K562 (cell line): ENCODE measurements around the gene HAAO. TPM values are rescaled to one million over a fixed set of nuclear protein-coding genes. Genes with fewer than 3 reads are reported as not detected.
A peak's percentile ranks its signal among the peaks of the same experiment; 100 is the strongest.

Source experiments
- ATAC-seq: fragments of 200-7000 bp; cut with Tn5 transposase; 3 replicates; pipeline ENCODE4 v1.9.1; 2020; ENCODE audit warnings: moderate library complexity
- BruUV-seq: library from RNA; stranded (reverse); fragments of 400-500 nt; replicated peaks from 2 replicates; lab custom pipeline; 2021; lab: Mats Ljungman, UMichigan
- CTCF ChIA-PET: fragments of 300-600 bp; formaldehyde crosslinking; extraction: SDS; loops from one replicate; lab custom pipeline; 2021; ENCODE audit warnings: low intra/inter-chr PET ratio; lab: Yijun Ruan, JAX
- POLR2A ChIA-PET: fragments of 300-600, 350-650 bp; sonication (Branson Sonifier 250); formaldehyde crosslinking; extraction: SDS; loops from one replicate; lab custom pipeline; 2021; ENCODE audit warnings: antibody characterized with exemption, inconsistent platforms; lab: Yijun Ruan, JAX
- DNase-seq, 4 experiments: peaks; one replicate each; pipeline versions ENCODE4 v3.0.0 to v3.0.0-alpha.2; 2011 to 2018; ENCODE audit warnings: low spot score in 3 of 4, mixed read lengths in 3 of 4; ENCODE audit errors: extremely low read depth in 1 of 4
- FAIRE-seq: peaks from 2 replicates; lab custom pipeline; 2011; peaks lifted over from hg19 to GRCh38; lab: Jason Lieb, UNC
- H2AFZ ChIP-seq: 2 replicates; pipeline ENCODE4 v1.6.0; 2011; ENCODE audit warnings: low read depth, low read length, control low read depth, inconsistent platforms
- H3K27ac ChIP-seq: fragments of 200-600 bp; 3 replicates; pipeline ENCODE4 v1.8.0; 2011; ENCODE audit warnings: low read depth, mild to moderate bottlenecking, control low read depth, inconsistent platforms, low read length, moderate library complexity, mixed read lengths; ENCODE audit errors: extremely low read depth
- H3K27me3 ChIP-seq, 2 experiments: fragments of 300-600 bp in 1 of 2; 2 replicates in 1 of 2; 3 replicates in 1 of 2; pipeline versions ENCODE4 v1.6.0 to v1.8.0; 2011; ENCODE audit warnings: inconsistent platforms in 2 of 2, low read length in 2 of 2, mild to moderate bottlenecking in 1 of 2, mixed read lengths in 1 of 2, moderate library complexity in 1 of 2; ENCODE audit not compliant: control insufficient read depth in 2 of 2, insufficient read depth in 2 of 2
- H3K36me3 ChIP-seq: fragments of 300-600 bp; 3 replicates; pipeline ENCODE4 v1.8.0; 2011; ENCODE audit warnings: mild to moderate bottlenecking, low read length, inconsistent platforms; ENCODE audit not compliant: control insufficient read depth, insufficient read depth
- H3K4me1 ChIP-seq, 2 experiments: fragments of 200-600 bp in 1 of 2; replicated peaks in 1 of 2; 2 replicates in 1 of 2; 3 replicates in 1 of 2; pipeline versions ENCODE4 v1.5.1 to v1.8.0; 2011; ENCODE audit warnings: inconsistent platforms in 2 of 2, low read length in 2 of 2, mild to moderate bottlenecking in 1 of 2, mixed read lengths in 1 of 2, moderate library complexity in 1 of 2; ENCODE audit not compliant: control insufficient read depth in 2 of 2, insufficient read depth in 2 of 2
- H3K4me2 ChIP-seq: 2 replicates; pipeline ENCODE4 v1.6.1; 2011; ENCODE audit warnings: low read length, control low read depth, inconsistent platforms, mixed read lengths; ENCODE audit not compliant: insufficient read depth
- H3K4me3 ChIP-seq: fragments of 200-600 bp; sonication (generic), shearing (Covaris generic); 2 replicates; pipeline ENCODE4 v1.5.1; 2016; ENCODE audit warnings: control low read depth, inconsistent platforms
- H3K79me2 ChIP-seq: fragments of 200-600 bp; 3 replicates; pipeline ENCODE4 v1.8.0; 2011; ENCODE audit warnings: low read length, inconsistent platforms; ENCODE audit not compliant: control insufficient read depth, insufficient read depth
- H3K9ac ChIP-seq, 2 experiments: 2 replicates each; pipeline versions ENCODE4 v1.6.0 to v1.6.1; 2011; ENCODE audit warnings: low read depth in 2 of 2, low read length in 2 of 2, control low read depth in 1 of 2, inconsistent platforms in 1 of 2, mild to moderate bottlenecking in 1 of 2, mixed read lengths in 1 of 2; ENCODE audit not compliant: insufficient read depth in 1 of 2
- H3K9me1 ChIP-seq: one replicate; pipeline ENCODE4 v1.6.0; 2011; ENCODE audit warnings: inconsistent platforms, mild to moderate bottlenecking, low read length, moderate library complexity; ENCODE audit not compliant: control insufficient read depth, insufficient read depth
- H3K9me3 ChIP-seq: replicated peaks from 2 replicates; pipeline ENCODE4 v1.5.1; 2011; ENCODE audit warnings: low read depth, low read length, inconsistent platforms; ENCODE audit not compliant: control insufficient read depth, insufficient read depth
- H4K20me1 ChIP-seq: replicated peaks from 2 replicates; pipeline ENCODE4 v1.6.1; 2011; ENCODE audit warnings: low read length, inconsistent platforms, mixed read lengths; ENCODE audit not compliant: control insufficient read depth, insufficient read depth
- BCOR ChIP-seq: fragments of 450-650 bp; IDR thresholded peaks from 2 replicates; pipeline ENCODE4 v1.6.1; 2016
- KDM1A ChIP-seq, 2 experiments: fragments of 450-650 bp; IDR thresholded peaks; 2 replicates each; pipeline ENCODE4 v1.6.1; 2016; ENCODE audit warnings: mild to moderate bottlenecking in 2 of 2
- PRPF4 ChIP-seq: fragments of 200-400 bp; formaldehyde crosslinking; IDR thresholded peaks from one replicate; pipeline ENCODE4 v1.6.1; 2017; ENCODE audit warnings: low read length, low read depth, mild to moderate bottlenecking; ENCODE audit not compliant: insufficient read depth, poor library complexity, severe bottlenecking
- RBM25 ChIP-seq: fragments of 200-400 bp; formaldehyde crosslinking; IDR thresholded peaks from 2 replicates; pipeline ENCODE4 v1.6.1; 2018; ENCODE audit warnings: low read length, low read depth, moderate library complexity; ENCODE audit not compliant: severe bottlenecking
- RCOR1 ChIP-seq, 2 experiments: IDR thresholded peaks; 2 replicates each; pipeline ENCODE4 v1.6.1; 2012; ENCODE audit warnings: low read depth in 2 of 2, low read length in 2 of 2, borderline replicate concordance in 1 of 2, improper control_type of control experiment in 1 of 2
- RFX5 ChIP-seq: IDR thresholded peaks from 2 replicates; pipeline ENCODE4 v1.6.1; 2011; ENCODE audit warnings: low read depth, mild to moderate bottlenecking, improper control_type of control experiment, low read length
- SMARCA5 ChIP-seq: fragments of 450-650 bp; IDR thresholded peaks from 2 replicates; pipeline ENCODE4 v1.6.1; 2016
- ZFP36 ChIP-seq: fragments of 150-350 bp; IDR thresholded peaks from 2 replicates; pipeline ENCODE4 v1.6.1; 2018; ENCODE audit warnings: low read length, low read depth; ENCODE audit not compliant: partially characterized antibody
- ZNF143 ChIP-seq: sonication (generic); formaldehyde crosslinking; IDR thresholded peaks from 2 replicates; pipeline ENCODE4 v1.9.0; 2022; ENCODE audit warnings: mild to moderate bottlenecking, missing genetic modification reagents
- ZNF146 ChIP-seq: IDR thresholded peaks from one replicate; pipeline ENCODE4 v1.6.1; 2018; ENCODE audit warnings: missing compliant biosample characterization; ENCODE audit not compliant: unreplicated experiment
- ZNF436 ChIP-seq: fragments of 250-450, 450-650 bp; sonication (Bioruptor Pico); formaldehyde crosslinking; IDR thresholded peaks from 2 replicates; pipeline ENCODE4 v1.7.0; 2020; ENCODE audit warnings: mild to moderate bottlenecking
- WGBS: fragments of 100-300 bp; shearing (Covaris generic); methylation state at CpG from one replicate; pipeline ENCODE4 v1.1.6; 2016; ENCODE audit warnings: low coverage, mixed read lengths; ENCODE audit not compliant: insufficient coverage; ENCODE audit errors: missing lambda C conversion rate; 5-methylcytosine and 5-hydroxymethylcytosine counted together
- in situ Hi-C: fragments of 300-500 bp; cut with MboI; formaldehyde crosslinking; loops from 4 replicates; pipeline ENCODE4 v1.15.0; 2018; ENCODE audit warnings: inconsistent platforms, mixed read lengths
- intact Hi-C: fragments of 100-400 bp; cut with micrococcal nuclease; formaldehyde crosslinking; loops from 2 replicates; pipeline ENCODE4 v1.14.2; 2022
- polyA plus RNA-seq, 8 experiments: library from polyadenylated mRNA; depleted of rRNA in 4 of 8; stranded (reverse) in 5 of 8; unstranded in 3 of 8; fragments of >200 nt; fragmentation: Nextera tagmentation in 2 of 8; fragmentation: Illumina TruSeq in 1 of 8; extraction: Ambion mirVana in 2 of 8; extraction: Trizol in 1 of 8; gene quantifications; 2 replicates each; pipeline versions ENCODE4 v1.2.1 to v1.2.3, GENCODE V29; 2011 to 2014; ENCODE audit warnings: inconsistent platforms in 1 of 8, missing spikeins in 1 of 8
- total RNA-seq, 7 experiments: library from RNA; depleted of rRNA in 6 of 7; stranded (reverse); fragments of >200 nt in 6 of 7; fragmentation: Illumina TruSeq in 2 of 7; extraction: Trizol in 2 of 7; gene quantifications; 2 replicates each; pipeline versions ENCODE4 v1.2.1 to v1.2.3, GENCODE V29; 2011 to 2021; ENCODE audit warnings: low replicate concordance in 1 of 7
- TF ChIP-seq, protein P1 (sequence below): fragments of 250-450 bp; sonication (Bioruptor Pico); IDR thresholded peaks from 2 replicates; pipeline ENCODE4 v1.5.0; 2021

Gene HAAO
- total and polyA plus RNA-seq, 9 of the 15 experiments (the other 6 are each of a cell fraction or from before 2014, with no cell fraction given), result not detected

DNA sequence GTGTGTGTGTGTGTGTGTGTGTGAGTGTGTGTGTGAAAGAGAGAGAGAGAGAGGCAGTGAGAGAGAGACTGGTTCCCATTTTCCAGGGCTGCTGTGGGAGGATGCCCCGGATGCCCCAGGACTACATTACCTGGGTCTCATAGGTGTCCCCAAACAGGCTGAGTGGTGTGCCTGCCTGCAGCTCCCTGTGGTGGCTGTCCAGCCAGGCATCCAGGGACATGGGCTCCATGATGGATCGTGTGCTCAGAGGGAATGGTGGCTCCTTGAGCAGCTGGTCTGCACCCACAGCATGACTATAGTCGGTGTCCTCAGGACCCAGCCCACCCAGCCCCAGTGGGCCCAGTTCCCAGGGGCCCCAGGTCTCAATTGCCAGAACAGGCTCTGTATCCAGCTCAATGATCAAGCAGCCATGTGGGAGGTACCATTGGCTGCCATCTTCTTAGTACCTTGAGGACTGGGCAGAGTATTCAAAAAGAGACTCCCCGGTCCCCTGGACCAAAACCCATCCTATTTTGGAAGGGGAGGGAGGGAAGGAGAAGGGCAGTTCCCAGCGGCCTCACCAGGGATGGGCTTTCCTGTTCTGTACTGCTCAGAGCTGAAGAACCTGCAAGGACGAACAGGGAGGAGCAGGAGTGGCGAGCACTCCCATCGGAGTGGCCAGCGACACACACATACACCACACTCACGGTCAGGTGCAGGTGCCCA, 22.6 kb downstream of the HAAO start:
- Histone ChIP-seq H3K9me3 (no peaks in the 10 kb centered on the region), H4K20me1 (no peaks in the 10 kb centered on the region), H3K36me3 (no peaks in the 10 kb centered on the region), H3K4me1 (peaks cover 0 to 16% of the 10 kb centered on the region in 2 experiments; a peak in 2 of 5 replicates), H3K4me3 (no peak overlapping the region), H3K27me3 (no peaks in the 10 kb centered on the region; a peak in 1 of 5 replicates), H3K9ac (peak overlapping the region in 1 of 2 experiments; percentile 58; a peak in 2 of 4 replicates), H3K27ac (no peak overlapping the region), H2AFZ (no peak overlapping the region), H3K4me2 (no peak overlapping the region), H3K9me1 (no peaks in the 10 kb centered on the region), H3K79me2 (no peaks in the 10 kb centered on the region)
- ChIA-PET POLR2A (no interaction called here), CTCF (interaction anchor here (0.9 to 1.4 kb wide), 3 partner anchors 106 to 274 kb away, joined by 3 to 6 read pairs (median 4); no protein-coding TSS in a partner anchor)
- DNase-seq (no peak), ATAC-seq (peak; percentile 4; the same call in 1 of the 3 replicates), FAIRE-seq (no peak)
- TF ChIP-seq ZNF143 (peak; percentile 33; the same call in 1 of the 2 replicates), PRPF4 (no peak)
- in situ Hi-C loops, result no loop called here
- WGBS, result 11% methylated on average over 10 of the region's 10 CpGs
- intact Hi-C loops, result loop anchor here (1.0 to 2.0 kb wide), 2 partner anchors 256 to 275 kb away; no protein-coding TSS in a partner anchor
- no TSS peak for BruUV-seq

DNA sequence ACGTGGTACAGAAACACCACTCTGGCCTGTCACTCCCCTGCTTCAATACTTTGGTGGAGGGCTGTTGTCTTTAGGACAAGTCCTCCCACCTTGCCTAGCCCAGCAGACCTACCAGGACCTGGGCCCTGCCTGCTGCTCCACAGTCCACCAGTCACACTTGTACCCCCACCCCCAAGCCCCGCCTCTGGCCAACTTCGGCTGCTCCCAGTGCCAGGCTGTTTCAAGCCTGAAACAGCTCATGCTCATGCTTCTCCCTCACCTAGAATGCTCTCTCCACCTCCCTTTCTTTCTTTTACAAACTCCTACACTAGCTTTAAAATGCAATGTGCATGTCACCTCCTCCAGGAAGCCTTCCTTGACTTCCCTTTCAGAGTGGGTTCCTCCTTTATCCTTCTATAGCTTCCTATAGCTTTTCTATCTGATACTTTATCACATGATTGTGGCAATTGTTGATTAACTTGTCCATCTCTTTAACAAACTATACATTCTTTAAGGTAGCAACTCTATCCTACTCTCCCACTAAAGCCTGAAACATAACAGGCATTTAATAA, 23.6 kb downstream of the HAAO start:
- in situ Hi-C loops (no loop called here), intact Hi-C loops (no loop called here)
- DNase-seq (no peak), FAIRE-seq (no peak), ATAC-seq (no peak)
- POLR2A ChIA-PET, result no interaction called here
- Histone ChIP-seq H3K27me3 (peaks cover 0 to 6% of the 10 kb centered on the region in 2 experiments; a peak in 2 of 5 replicates), H2AFZ (no peak overlapping the region), H3K79me2 (no peaks in the 10 kb centered on the region), H3K9ac (no peak overlapping the region), H4K20me1 (no peaks in the 10 kb centered on the region), H3K4me2 (no peak overlapping the region), H3K27ac (no peak overlapping the region), H3K4me3 (no peak overlapping the region), H3K4me1 (peaks cover 0 to 16% of the 10 kb centered on the region in 2 experiments; a peak in 2 of 5 replicates), H3K9me1 (no peaks in the 10 kb centered on the region), H3K9me3 (no peaks in the 10 kb centered on the region), H3K36me3 (no peaks in the 10 kb centered on the region)
- WGBS, result 69% methylated on average over 3 of the region's 3 CpGs
- TF ChIP-seq KDM1A (IDR thresholded peaks at IDR 0.05) (peak; percentile 34 to 57; a peak in 3 of 4 replicates), RFX5 (no peak), ZNF436 (CRISPR knock-in tag) (peak; percentile 88), BCOR (peak; percentile 92), RBM25 (peak; percentile 64), ZNF146 (CRISPR knock-in tag) (no peak), ZFP36 (peak; percentile 99), RCOR1 (IDR thresholded peaks at IDR 0.05; ENCODE audit: borderline replicate concordance in 1 of 2, low read depth in 2 of 2, low read length in 2 of 2) (peak in 1 of 2 experiments; percentile 18; a peak in 1 of 4 replicates), SMARCA5 (peak; percentile 88; the same call in 1 of the 2 replicates)
- TF ChIP-seq, protein P1, sequence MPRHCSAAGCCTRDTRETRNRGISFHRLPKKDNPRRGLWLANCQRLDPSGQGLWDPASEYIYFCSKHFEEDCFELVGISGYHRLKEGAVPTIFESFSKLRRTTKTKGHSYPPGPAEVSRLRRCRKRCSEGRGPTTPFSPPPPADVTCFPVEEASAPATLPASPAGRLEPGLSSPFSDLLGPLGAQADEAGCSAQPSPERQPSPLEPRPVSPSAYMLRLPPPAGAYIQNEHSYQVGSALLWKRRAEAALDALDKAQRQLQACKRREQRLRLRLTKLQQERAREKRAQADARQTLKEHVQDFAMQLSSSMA (CRISPR knock-in tag), result no peak
- CTCF ChIA-PET, result no interaction called here
- no TSS peak for BruUV-seq
